Measurements from ENCODE around the gene RNF44.

The RNF44 gene

DNA sequence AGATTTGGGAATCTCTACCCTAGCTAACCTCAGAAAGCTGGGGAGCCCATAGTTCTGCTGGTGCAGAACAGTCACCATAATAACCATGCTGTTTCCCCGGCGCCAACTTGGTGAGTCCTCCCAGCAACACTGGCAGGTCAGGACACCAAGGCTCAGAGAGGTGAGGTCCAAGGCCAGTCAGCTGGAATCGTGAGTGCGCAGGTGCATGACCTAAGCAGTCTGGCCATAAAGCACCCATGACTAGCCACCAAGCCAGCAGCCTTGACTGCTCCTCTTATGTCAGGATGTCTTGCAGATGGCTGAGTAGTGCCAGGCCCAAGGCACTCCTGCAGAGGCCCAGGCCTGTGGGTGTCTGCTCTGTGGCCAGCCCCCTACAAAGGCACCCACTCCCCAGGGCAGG lies 2.6 kb downstream of the RNF44 start:
- H3K27ac ChIP-seq = peak overlapping the region; percentile 99
- TF ChIP-seq, protein P1, sequence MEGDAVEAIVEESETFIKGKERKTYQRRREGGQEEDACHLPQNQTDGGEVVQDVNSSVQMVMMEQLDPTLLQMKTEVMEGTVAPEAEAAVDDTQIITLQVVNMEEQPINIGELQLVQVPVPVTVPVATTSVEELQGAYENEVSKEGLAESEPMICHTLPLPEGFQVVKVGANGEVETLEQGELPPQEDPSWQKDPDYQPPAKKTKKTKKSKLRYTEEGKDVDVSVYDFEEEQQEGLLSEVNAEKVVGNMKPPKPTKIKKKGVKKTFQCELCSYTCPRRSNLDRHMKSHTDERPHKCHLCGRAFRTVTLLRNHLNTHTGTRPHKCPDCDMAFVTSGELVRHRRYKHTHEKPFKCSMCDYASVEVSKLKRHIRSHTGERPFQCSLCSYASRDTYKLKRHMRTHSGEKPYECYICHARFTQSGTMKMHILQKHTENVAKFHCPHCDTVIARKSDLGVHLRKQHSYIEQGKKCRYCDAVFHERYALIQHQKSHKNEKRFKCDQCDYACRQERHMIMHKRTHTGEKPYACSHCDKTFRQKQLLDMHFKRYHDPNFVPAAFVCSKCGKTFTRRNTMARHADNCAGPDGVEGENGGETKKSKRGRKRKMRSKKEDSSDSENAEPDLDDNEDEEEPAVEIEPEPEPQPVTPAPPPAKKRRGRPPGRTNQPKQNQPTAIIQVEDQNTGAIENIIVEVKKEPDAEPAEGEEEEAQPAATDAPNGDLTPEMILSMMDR (conservative IDR thresholded peaks at IDR 0.05) = no peak

DNA sequence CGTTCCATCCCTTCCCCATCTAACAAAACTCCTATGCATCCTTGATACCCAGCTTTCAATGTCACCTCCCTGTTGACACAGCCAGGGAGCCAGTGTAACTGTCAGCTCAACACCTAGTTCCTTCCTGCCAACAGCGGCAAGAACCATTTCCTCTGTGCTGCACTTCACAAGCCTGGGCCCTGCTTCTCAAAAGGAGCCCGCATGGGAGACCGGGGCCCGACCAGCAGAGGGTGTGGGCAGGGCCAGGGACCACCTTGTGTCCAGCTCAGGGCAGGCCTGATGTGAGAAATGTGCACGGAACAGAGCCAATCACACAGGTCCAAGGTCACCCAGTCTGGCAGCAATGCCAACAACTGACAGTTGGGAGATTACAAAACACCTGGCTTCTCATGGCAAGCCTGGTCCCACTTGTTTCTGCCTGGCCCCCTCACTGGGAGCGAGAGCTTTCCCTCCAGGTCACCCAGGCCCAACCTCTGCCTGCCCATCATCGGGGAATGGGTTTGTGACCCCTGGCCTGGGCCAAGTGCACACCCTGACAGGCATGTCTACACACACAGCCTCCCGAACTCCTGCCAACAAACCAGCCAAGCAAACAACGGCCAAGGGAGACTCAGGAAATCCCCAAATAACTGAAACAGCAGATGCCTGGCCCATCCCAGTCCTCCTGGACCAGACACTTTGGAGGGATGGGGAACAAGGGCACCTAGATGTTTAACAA lies 3.1 kb downstream of the RNF44 start:
- TF ChIP-seq, protein P1 (conservative IDR thresholded peaks at IDR 0.05) = no peak
- H3K27ac ChIP-seq = peak overlapping the region; percentile 99

DNA sequence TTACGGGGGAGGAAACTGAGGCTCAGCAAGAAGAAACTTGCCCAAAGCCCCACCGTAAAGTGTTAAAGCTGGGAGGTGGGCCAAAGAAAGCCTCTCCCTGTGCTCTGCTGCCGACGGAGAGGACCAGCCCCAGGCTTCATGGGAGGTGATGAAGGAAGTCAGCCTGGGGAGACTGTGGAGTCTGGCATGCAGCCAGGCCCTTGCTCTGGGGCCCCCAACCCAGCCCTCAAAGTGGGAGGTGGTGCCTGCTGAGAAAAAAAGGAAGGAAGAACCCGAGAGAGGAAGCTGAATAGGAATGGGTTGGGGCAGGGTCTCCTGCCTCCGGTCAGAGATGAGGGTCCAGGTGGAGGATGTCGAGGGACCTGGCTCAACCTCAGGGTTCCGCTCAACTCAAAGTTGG lies 3.8 kb downstream of the RNF44 start:
- peak overlapping the region; percentile 99 for H3K27ac ChIP-seq
- TF ChIP-seq, protein P1 (conservative IDR thresholded peaks at IDR 0.05) = no peak

DNA sequence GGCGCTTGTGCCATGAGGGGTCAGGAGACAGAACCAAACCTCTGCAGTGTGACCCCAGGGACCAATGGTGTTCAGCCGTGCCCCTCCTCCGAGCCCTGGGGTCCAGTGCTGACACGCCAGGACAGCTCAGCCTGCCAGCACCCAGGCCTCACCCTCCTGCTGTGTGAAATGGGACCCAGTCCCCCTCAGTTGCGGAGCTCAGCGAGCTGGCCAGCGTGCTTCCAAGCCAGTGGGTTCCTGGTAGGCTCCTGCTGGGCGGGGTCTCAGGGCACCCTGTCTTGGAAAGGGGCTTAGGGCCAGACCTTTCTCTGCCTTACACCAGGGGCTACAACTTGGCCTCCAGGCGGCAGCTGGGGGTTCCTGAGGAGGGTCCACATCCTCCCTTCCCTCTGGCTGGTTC lies 4.4 kb downstream of the RNF44 start:
- peak overlapping the region; percentile 99 for H3K27ac ChIP-seq
- TF ChIP-seq, protein P1 (conservative IDR thresholded peaks at IDR 0.05) = no peak

DNA sequence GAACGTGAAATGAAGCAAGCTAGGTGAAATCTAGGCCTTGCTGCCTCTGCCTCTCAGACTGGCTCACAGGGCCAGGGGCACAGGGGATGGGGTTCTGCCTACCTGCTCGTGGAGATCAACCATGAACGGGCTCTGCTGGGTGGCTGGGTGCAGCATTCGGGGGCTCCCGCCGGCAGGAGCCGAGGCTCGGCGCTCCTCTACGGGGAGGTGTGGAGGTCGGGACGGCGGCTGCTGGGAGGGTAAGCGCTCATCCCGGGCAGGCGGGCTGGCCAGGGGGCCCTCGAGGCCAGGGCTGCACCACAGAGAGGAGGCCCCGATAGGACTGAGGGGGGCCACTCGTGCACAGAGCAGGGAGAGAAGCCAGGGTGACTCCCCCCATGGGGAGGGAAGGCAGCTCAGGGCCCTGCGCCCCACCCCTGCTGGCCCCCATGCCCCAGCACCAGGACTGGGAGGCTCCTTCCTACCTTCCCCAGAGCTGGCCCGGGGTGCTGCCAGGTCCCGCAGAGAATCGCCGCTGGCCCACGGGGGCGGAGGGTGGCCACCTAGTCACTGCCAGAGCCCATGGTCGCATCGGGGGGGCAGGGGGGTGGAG lies 5.2 kb downstream of the RNF44 start:
- TF ChIP-seq, protein P1 (conservative IDR thresholded peaks at IDR 0.05) = no peak
- peak overlapping the region; percentile 99; the same call in 1 of the 2 replicates for H3K27ac ChIP-seq

DNA sequence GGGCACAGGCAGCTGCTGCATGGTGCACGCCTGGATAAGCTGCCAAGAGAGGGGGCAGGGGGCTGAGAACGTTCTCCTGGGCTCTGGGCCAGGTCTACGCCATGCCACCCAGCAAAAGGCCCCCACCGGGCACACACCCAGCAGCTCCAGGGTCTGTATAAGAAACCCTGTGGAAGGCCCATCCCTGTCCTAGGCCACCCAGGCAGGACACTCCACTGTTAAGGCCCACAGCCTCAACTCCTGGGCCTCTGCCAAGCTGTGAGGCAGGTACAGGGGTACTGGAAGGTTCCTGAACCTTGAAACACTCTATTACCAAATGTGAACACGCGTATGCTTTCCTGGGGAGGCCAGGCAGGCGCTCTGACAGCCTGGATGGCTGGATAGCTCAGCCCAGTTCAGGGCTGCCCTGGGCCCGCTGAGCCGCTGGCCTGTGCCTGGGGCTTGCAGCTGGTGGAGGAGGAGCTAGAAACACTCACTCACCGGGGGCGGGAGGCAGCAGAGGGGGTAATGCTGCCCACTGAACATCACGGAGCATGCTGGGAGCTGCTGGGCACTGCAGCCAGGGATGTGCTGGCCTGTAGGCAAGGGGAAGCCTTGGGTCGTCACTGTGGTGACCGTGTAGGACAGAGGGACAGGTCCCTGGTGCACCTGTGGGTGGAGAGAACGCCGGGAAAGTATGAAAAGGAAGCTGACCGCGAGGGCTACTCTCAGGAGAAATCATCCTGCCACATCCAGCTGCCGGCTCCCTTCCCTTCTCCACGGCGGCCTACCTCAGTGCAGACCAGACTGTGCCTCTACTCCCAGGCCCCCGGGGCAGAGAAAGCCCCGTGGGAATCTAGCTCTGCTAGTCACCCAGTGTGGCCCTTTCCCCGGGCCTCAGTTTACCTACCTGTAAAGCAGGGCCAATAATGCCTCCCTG lies 6.0 kb downstream of the RNF44 start:
- H3K27ac ChIP-seq = peak overlapping the region; percentile 99; the same call in 1 of the 2 replicates
- TF ChIP-seq, protein P1 (conservative IDR thresholded peaks at IDR 0.05) = no peak
